HG03045 (cell line): ENCODE results near the gene ELMOD1.
A peak's percentile ranks its signal among the peaks of the same experiment; 100 is the strongest.
"Not testable (repeated sequence)": the region's sequence is repeated elsewhere in the genome, so short reads cannot be mapped to it uniquely, and the experiment has no call there.

Source experiments
- ATAC-seq: cut with Tn5 transposase; IDR thresholded peaks from one replicate; pipeline ENCODE4 v1.9.1; 2021; ENCODE audit warnings: mild to moderate bottlenecking, moderate library complexity; ENCODE audit not compliant: unreplicated experiment

The ELMOD1 gene

DNA sequence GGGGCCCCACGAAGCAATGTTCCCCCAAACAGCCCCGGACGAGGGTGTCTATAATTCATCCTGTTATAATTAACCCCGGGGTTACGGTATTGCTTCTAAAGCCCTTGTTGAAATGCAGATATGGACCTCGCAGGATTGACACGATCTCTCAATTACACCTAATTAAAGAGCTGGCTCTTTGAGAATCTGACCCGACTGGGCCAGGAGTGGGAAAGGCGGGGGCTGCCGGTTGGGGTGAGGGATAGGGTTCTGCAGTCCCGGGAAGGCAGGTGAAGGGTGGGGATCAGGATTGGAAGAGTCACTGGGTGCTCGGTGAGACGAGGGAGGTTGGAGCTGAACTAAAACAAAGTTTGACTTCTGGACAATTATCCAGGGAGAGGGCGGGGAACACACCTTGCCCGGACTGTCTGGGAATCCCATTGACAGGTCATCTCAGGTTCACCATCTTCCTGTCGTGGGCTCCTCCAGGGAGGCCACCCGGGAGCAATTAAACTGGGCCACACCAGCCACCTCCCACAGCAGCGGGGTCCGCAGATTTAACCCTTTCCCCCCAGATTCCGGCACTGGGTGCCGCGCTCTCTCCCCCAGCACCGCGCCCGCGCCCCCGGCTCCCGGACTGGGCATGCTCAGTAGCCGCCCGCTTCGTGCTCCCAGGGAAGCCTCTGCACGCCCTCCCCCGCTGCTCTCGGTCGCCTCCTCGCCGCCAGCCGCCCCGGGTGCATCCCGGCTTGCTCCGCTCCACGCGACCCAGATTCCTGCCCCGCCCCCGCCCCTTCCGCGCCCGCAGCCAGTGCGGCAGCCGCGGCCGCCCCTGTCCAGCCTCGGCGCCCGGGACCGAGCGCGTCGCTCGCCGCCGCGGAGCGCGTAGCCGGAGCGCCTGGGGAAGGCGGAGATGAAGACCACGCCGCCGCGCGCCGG, at the start of gene ELMOD1:
Gene ELMOD1 (plus strand): TSS at position 688 of the 918 bp plus-strand sequence. CDS start 27,043 bp downstream, outside the sequence.
- peak; percentile 62 for ATAC-seq

DNA sequence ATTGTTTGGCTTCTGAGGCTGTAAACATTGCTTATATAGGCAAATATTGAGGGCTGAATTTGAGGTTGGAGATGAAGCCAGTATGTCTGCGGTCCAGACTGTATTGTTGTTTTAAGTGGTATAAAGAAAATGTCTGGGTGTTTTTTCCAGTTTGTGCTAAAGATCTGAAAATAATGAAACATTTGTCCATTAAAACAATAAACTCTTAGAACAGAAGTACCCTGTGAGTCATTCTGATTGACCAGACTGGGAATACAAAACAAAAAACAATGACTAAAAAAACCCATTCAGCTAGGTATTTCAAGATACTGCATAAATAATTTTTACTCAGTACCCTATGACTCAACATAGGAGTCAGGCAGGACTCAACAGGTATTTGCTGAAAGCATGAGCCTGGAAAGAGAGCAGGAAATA, 45.8 kb upstream of the ELMOD1 start:
- no peak for ATAC-seq

DNA sequence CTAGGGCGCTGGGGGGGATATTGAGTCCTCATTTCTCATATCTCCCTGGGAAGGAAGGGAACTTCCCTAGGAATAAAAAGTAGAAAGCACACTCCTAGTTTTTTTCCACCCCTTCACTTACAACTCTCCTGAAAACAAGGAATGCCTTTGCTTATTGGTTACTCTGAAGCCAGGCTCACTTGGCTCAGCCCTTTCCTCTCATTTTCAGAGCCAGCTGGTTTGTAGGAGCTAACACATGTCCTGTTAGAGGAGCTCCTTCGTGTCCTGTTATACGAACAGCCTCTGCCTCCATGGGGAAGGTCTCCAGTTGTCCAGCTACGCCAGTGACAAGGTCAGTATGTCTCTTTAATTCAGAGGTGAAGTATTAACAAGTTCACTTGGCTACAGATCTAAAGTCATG, 43.0 kb upstream of the ELMOD1 start:
- no peak for ATAC-seq

DNA sequence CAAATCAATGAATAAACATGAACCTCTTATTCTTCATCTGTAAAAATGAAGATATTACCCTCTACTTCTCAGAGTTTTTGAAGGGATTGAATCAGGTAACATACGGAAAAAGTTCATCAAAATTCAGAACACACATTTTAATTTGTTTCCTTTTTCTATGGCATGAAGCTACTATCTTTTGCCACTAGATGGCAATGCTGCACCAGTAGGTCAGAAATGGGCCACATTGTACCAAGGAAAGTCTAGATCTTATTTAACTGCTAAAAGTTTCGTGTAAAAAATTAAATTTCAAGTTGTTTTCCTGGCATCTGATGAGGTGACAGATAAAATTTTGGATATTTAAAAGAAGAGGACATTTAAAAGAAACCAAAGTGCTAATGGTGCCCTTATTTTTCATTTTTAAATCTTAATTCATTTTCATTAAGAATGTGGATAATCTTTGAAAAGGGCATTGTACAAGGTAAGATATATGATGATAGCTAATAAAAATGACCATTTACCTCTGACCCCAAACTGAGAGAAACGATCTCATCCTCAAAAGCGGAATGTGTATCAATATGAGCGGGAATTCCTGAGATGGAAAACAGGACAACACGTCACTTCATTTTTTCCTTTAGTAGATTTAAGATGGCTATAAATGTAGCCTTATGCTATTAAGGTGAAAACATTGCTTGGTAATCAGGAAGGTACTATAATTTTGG, 41.5 kb upstream of the ELMOD1 start:
- no peak for ATAC-seq

DNA sequence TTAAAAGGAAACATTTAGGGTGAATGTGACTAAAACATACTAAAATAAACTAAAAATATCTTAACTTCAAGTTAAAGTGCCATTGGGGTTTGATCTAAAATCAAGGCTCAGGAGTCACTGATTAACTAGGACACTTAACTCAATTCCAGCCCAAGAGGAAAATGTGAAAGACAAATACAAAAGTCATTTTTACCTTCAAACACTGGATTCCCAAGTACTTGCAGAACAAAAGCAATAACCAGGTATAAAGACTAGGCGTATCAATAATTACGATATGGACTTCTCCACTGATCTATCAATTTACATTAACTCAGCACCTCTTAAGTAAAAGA, 41.0 kb upstream of the ELMOD1 start:
- no peak for ATAC-seq

DNA sequence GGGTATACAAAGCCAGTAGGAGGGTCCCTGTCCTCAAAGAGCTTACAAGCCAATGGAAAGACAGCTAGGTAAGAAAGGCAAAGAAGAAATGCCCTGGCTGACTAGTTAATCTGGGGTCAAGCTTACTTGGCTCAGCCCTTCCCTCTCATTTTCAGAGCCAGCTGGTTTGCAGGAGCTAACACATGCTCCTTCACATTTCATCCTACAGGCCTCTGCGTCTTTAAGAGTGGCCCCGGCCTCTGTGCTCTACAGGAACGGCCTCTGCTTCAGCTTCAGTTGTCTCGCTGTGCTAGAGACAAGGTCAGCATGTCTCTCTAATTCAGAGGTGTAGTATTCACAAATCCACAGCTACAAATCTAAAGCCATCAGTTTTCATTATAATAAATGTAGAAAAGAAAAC, 40.6 kb upstream of the ELMOD1 start:
- no peak for ATAC-seq

DNA sequence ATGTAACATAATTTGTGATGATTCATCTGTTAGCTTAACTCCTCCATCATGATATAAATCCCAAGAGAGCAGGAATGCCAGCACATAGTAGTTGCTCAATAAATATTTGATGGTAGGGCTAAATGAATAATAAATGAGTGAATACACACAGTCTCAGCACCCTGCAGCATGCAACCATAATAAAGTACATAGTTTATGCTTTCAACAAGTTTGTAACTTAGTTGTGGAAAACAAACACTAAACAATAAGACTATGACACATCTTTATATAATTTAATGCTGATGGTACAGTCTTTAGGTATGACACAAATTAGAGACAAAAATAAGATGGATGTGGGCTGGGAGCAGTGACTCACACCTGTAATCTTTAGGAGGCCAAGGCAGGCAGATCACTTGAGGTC, 29.3 kb upstream of the ELMOD1 start:
- no peak for ATAC-seq

DNA sequence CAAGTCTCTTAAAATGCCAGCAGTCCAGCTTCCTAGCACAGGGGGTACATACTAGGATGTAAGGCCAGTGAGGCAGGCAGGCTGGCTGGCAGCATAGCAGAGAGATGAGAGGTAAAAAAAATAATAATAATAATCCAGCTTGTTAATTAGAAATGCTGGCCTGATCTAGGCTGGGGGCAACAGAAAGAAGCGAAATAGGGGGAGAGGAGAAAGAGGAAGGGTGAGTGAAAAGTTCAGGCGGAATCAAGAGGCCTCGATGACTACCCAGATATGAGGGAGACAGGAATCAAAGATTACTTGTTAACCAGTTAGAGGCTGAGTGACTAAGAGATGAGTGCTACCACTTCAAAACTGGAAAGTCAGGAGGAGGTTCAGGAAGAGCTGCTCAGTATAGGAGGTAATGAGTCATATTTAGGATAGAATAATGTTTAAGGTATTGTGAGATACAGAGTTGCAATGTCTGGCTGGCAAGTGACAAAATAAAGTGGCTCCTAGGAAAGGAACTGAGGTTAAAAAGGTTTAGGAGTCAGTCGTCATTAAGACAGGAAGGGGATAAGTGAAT, 28.2 kb upstream of the ELMOD1 start:
- ATAC-seq, result no peak

- peak; percentile 36 for ATAC-seq
These were observed 27.2 kb upstream of the ELMOD1 start for GRCh38 chr11:107563702-107564101.

- ATAC-seq, result peak; percentile 4
These were observed 26.1 kb upstream of the ELMOD1 start for GRCh38 chr11:107564877-107565218.

DNA sequence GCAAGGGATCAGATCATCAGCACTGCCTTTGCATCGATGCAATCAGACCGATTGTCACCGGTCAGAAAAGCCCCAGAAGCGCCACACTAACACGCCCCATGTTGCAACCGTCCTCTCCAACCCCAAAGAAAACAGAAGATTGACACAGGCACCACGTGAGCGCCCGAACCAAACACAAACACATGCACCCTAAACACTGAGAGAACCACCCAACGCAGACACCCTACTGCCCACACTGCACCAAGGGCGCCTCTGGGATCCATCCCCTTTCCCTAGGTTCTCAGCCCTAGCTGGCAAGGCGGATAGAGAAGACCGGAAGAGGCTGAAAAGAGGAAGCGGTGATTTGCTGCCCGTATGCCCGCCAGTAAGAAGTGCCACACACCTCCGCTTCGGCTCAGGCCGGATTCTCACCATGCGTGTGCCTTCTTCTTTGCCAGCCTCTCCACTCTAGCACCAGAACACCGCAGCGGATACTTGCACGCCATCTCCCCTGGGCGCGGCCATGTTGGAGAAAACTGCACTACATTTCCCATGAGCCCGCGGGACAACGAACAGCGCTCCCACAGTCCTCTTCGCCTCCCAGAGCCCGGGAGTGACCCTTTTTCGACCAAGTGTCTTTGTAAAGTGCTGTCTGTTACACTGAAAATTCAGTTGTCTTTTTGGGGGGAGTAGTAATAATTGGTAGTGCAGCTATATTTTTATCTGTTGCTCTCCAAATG, 25.6 kb upstream of the ELMOD1 start, which contains the start of gene ALKBH8:
Gene ALKBH8 (minus strand): TSS at position 517 of the 719 bp plus-strand sequence. CDS start 4,842 bp downstream, outside the sequence.
- peak; percentile 89 for ATAC-seq

DNA sequence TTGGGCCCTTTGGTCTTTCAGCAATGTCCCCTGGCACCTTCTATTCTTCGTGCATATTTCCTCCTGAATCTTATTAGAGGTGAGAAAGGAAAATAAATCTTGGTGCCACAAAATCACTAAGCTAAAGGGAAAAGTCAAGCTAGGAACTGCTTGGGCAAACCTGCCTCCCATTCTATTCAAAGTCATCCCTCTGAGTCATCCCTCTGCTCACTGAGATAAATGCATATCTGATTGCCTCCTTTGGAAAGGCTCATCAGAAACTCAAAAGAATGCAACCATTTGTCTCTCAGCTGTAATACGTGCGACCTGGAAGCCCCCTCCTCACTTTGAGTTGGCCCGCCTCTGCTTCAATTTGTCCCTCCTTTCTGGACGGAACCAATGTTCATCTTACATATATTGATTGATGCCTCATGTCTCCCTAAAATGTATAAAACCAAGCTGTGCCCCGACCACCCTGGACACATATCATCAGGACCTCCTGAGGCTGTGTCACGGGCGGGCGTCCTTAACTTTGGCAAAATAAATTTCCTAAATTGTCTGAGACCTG, 24.9 kb upstream of the ELMOD1 start:
- ATAC-seq, result peak; percentile 7

GRCh38 chr11:107566569-107566968, 24.4 kb upstream of the ELMOD1 start:
- no peak for ATAC-seq

- no peak for ATAC-seq
These were observed 23.1 kb upstream of the ELMOD1 start for GRCh38 chr11:107567739-107568335.

DNA sequence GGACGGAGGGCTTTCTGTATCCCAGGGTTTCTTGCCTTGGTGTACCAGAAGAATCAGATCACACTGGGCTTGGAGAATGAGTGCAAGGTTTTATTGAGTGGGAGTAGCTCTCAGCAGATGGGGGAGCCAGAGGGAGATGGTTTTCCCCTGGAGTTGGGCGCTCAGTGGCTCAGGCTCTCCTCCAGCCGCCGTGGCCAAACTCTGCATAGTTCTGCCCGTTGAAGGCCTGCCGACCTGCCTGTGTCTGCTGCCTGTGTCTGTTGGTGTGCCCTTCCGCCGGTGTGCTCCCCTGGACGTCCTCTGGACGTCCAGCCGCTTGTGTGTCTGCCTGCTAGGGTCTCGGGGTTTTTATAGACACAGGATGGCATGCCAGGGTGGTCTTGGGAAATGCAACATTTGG, 20.9 kb upstream of the ELMOD1 start:
- ATAC-seq, result no peak

- no peak for ATAC-seq
These were observed 17.5 kb upstream of the ELMOD1 start for GRCh38 chr11:107573438-107573837.

- ATAC-seq, result not testable (repeated sequence)
These were observed 14.2 kb upstream of the ELMOD1 start for GRCh38 chr11:107576497-107577345.

DNA sequence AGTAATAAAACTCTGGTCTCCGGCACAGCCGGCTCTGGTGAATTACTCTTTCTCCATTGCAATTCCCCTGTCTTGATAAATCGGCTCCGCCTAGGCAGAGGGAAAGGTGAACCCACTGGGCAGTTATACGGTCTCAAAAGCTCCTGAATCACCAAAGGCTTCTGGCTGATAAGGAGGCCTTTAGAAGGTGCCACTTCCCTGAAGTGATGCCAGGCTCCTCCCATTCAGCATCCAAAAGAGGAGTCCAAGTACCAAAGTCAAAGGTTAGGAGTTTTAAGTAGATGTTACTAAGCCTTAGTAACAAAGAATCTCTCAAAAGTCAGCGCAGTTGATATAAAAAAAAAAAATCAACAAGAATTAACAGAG, 13.6 kb upstream of the ELMOD1 start:
- no peak for ATAC-seq

DNA sequence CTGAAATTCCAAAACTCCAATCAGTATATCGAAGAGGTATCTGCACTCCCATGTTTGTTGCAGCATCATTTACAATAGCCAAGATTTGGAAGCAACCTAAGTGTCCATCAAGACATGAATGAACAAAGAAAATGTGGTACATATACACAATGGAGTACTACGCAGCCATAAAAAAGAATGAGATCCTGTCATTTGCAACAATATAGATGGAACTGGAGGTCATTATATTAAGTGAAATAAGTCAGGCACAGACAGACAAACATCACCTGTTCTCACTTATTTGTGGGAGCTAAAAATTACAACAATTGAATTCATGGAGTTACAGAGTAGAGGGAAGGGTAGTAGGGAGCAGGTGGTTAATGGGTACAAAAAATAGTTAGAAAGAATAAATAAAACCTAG, 11.8 kb upstream of the ELMOD1 start:
- ATAC-seq, result not testable (repeated sequence)

GRCh38 chr11:107581147-107581546, 9.8 kb upstream of the ELMOD1 start:
- ATAC-seq, result no peak
